HepG2 (cell line): ENCODE measurements around the gene TRIO. TPM values are rescaled to one million over a fixed set of nuclear protein-coding genes. Genes with fewer than 3 reads are reported as not detected.

Experiments used
- ATAC-seq: fragments of 200-7000 bp; cut with Tn5 transposase; 3 replicates; pipeline ENCODE4 v1.9.1; 2020; ENCODE audit warnings: mild to moderate bottlenecking, moderate library complexity
- BruUV-seq: library from RNA; stranded (reverse); fragments of 400-500 nt; replicated peaks from 2 replicates; lab custom pipeline; 2021; lab: Mats Ljungman, UMichigan
- CTCF ChIA-PET: fragments of 300-600 bp; formaldehyde crosslinking; extraction: SDS; loops from one replicate; lab custom pipeline; 2021; ENCODE audit warnings: low total read pairs, inconsistent platforms, low intra/inter-chr PET ratio; lab: Yijun Ruan, JAX
- POLR2A ChIA-PET: fragments of 350-600 bp; sonication (Branson Sonifier 250); formaldehyde crosslinking; loops from one replicate; lab custom pipeline; 2020; ENCODE audit warnings: antibody characterized with exemption, inconsistent platforms; lab: Yijun Ruan, JAX
- DNase-seq: peaks from one replicate; pipeline ENCODE4 v3.0.0-alpha.2; 2015; ENCODE audit warnings: low spot score
- FAIRE-seq: peaks from 3 replicates; lab custom pipeline; 2011; peaks lifted over from hg19 to GRCh38; lab: Jason Lieb, UNC
- H2AFZ ChIP-seq: one replicate; pipeline ENCODE4 v1.6.1; 2011; ENCODE audit warnings: low read length, inconsistent platforms
- H3K27ac ChIP-seq: fragments of 300-600 bp; 3 replicates; pipeline ENCODE4 v1.8.0; 2011; ENCODE audit warnings: mixed run types, mild to moderate bottlenecking, mixed read lengths, low read length, inconsistent platforms; ENCODE audit not compliant: insufficient read depth; ENCODE audit errors: extremely low read length
- H3K27me3 ChIP-seq, 2 experiments: fragments of 200-600 bp in 1 of 2; 2 replicates in 1 of 2; 3 replicates in 1 of 2; pipeline versions ENCODE4 v1.6.0 to v1.8.0; 2011; ENCODE audit warnings: low read length in 2 of 2, mild to moderate bottlenecking in 2 of 2, moderate library complexity in 2 of 2, inconsistent platforms in 1 of 2; ENCODE audit not compliant: insufficient read depth in 2 of 2, control insufficient read depth in 1 of 2
- H3K36me3 ChIP-seq, 2 experiments: fragments of 200-600 bp in 1 of 2; replicated peaks in 1 of 2; 2 replicates in 1 of 2; 3 replicates in 1 of 2; pipeline versions ENCODE4 v1.5.1 to v1.8.0; 2011; ENCODE audit warnings: low read length in 2 of 2, inconsistent platforms in 1 of 2; ENCODE audit not compliant: insufficient read depth in 2 of 2, control insufficient read depth in 1 of 2
- H3K4me1 ChIP-seq: 2 replicates; pipeline ENCODE4 v1.5.1; 2012; ENCODE audit warnings: low read length, inconsistent platforms; ENCODE audit not compliant: insufficient read depth
- H3K4me2 ChIP-seq: 2 replicates; pipeline ENCODE4 v1.6.0; 2011; ENCODE audit warnings: low read depth, low read length, inconsistent platforms
- H3K4me3 ChIP-seq, 3 experiments: fragments of 200-600 bp in 1 of 3; sonication (generic), shearing (Covaris generic) in 1 of 3; replicated peaks in 1 of 3; 2 replicates each; pipeline ENCODE4 v1.5.1; 2011 to 2016; ENCODE audit warnings: low read length in 3 of 3, inconsistent platforms in 2 of 3, low read depth in 2 of 3, mild to moderate bottlenecking in 2 of 3, control low read depth in 1 of 3, mixed read lengths in 1 of 3; ENCODE audit not compliant: insufficient read depth in 1 of 3
- H3K79me2 ChIP-seq: one replicate; pipeline ENCODE4 v1.6.1; 2011; ENCODE audit warnings: low read length, inconsistent platforms; ENCODE audit not compliant: insufficient read depth
- H3K9ac ChIP-seq: 2 replicates; pipeline ENCODE4 v1.6.0; 2011; ENCODE audit warnings: mild to moderate bottlenecking, low read depth, low read length, inconsistent platforms; ENCODE audit not compliant: insufficient read depth
- H3K9me3 ChIP-seq: 2 replicates; pipeline ENCODE4 v1.5.1; 2012; ENCODE audit warnings: mild to moderate bottlenecking, low read length
- H4K20me1 ChIP-seq: 2 replicates; pipeline ENCODE4 v1.6.0; 2011; ENCODE audit warnings: inconsistent platforms, mild to moderate bottlenecking, low read length, moderate library complexity; ENCODE audit not compliant: insufficient read depth
- HDAC2 ChIP-seq: sonication (generic); formaldehyde crosslinking; IDR thresholded peaks from 2 replicates; pipeline ENCODE4 v1.4.0; 2020; ENCODE audit warnings: missing genetic modification reagents
- MIER2 ChIP-seq: IDR thresholded peaks from 2 replicates; pipeline ENCODE4 v1.6.1; 2016; ENCODE audit warnings: missing biosample characterization, missing genetic modification reagents
- POLR2AphosphoS2 ChIP-seq: IDR thresholded peaks from 2 replicates; pipeline ENCODE4 v1.6.1; 2011; ENCODE audit warnings: low read depth, low read length, improper control_type of control experiment
- ZBTB43 ChIP-seq: sonication (generic); formaldehyde crosslinking; conservative IDR thresholded peaks from 2 replicates; pipeline ENCODE4 v1.4.0; 2020; ENCODE audit warnings: missing genetic modification reagents
- ZNF124 ChIP-seq: sonication (generic); formaldehyde crosslinking; IDR thresholded peaks from 2 replicates; pipeline ENCODE4 v1.4.0; 2020; ENCODE audit warnings: missing genetic modification reagents
- ZNF432 ChIP-seq: sonication (generic); formaldehyde crosslinking; IDR thresholded peaks from 2 replicates; pipeline ENCODE4 v1.5.0; 2020; ENCODE audit warnings: missing genetic modification reagents, mild to moderate bottlenecking, borderline replicate concordance
- ZNF710 ChIP-seq: sonication (generic); formaldehyde crosslinking; IDR thresholded peaks from 2 replicates; pipeline ENCODE4 v1.5.0; 2020; ENCODE audit warnings: mild to moderate bottlenecking, missing genetic modification reagents, borderline replicate concordance
- ZNF83 ChIP-seq: sonication (generic); formaldehyde crosslinking; IDR thresholded peaks from 2 replicates; pipeline ENCODE4 v1.4.0; 2020; ENCODE audit warnings: missing genetic modification reagents, mild to moderate bottlenecking, borderline replicate concordance
- WGBS: methylation state at CpG from one replicate; pipeline ENCODE4 v1.1.6; 2017; ENCODE audit warnings: low lambda C conversion rate; 5-methylcytosine and 5-hydroxymethylcytosine counted together
- in situ Hi-C: cut with HindIII; loops from 2 replicates; pipeline ENCODE4 v1.10.0; 2017; ENCODE audit warnings: low pct_unique_long_range_greater_than_20kb; ENCODE audit not compliant: extremely low pct_ligation_motif_present
- intact Hi-C: fragments of 100-400 bp; cut with micrococcal nuclease; formaldehyde crosslinking; loops from one replicate; pipeline ENCODE4 v1.10.0; 2022; ENCODE audit not compliant: unreplicated experiment
- polyA plus RNA-seq, 8 experiments: library from polyadenylated mRNA; depleted of rRNA in 3 of 8; stranded (reverse) in 7 of 8; unstranded in 1 of 8; fragments of >200 nt; fragmentation: Illumina TruSeq in 4 of 8; extraction: Trizol in 4 of 8; gene quantifications; 2 replicates each; pipeline versions ENCODE4 v1.2.1 to v1.2.3, GENCODE V29; 2011 to 2016; ENCODE audit warnings: low read depth in 4 of 8, missing spikeins in 1 of 8, mixed read lengths in 1 of 8; ENCODE audit not compliant: insufficient read depth in 1 of 8
- total RNA-seq, 5 experiments: library from RNA; depleted of rRNA; stranded (reverse); fragments of >200 nt; fragmentation: Illumina TruSeq; extraction: Trizol; gene quantifications; 2 replicates each; pipeline ENCODE4 v1.2.3, GENCODE V29; 2016; ENCODE audit warnings: low read depth in 1 of 5

Gene TRIO
- total and polyA plus RNA-seq, 2 of the 13 experiments (the other 11 are each of a cell fraction or from before 2014, with no cell fraction given), result 45.2 to 45.9 TPM

GRCh38 chr5:14153071-14153864 lies 10.1 kb downstream of the TRIO start:
- TF ChIP-seq POLR2AphosphoS2 (no peak), ZBTB43 (CRISPR knock-in tag) (no peak), ZNF432 (CRISPR knock-in tag) (no peak), HDAC2 (CRISPR knock-in tag) (no peak), ZNF710 (no peak), ZNF83 (CRISPR knock-in tag) (no peak), MIER2 (CRISPR knock-in tag) (no peak), ZNF124 (CRISPR knock-in tag) (no peak)
- TF ChIP-seq, all 625 proteins: peak for 0
- ATAC-seq, result no peak
- CTCF ChIA-PET, result no interaction called here
- Histone ChIP-seq H3K4me1 (peaks cover 89% of the 10 kb centered on the region), H4K20me1 (peaks cover 57% of the 10 kb centered on the region), H3K9ac (no peak overlapping the region), H3K36me3 (no peaks in the 10 kb centered on the region), H3K27ac (no peak overlapping the region), H3K79me2 (peaks cover 98% of the 10 kb centered on the region), H2AFZ (no peak overlapping the region), H3K4me3 (no peak overlapping the region), H3K4me2 (no peak overlapping the region), H3K9me3 (no peaks in the 10 kb centered on the region), H3K27me3 (no peaks in the 10 kb centered on the region)
- no peak for DNase-seq
- WGBS, result 96% methylated on average over 6 of the region's 6 CpGs
- POLR2A ChIA-PET, result interaction anchor here (1.4 kb wide), 1 partner anchor 15 kb away, joined by 3 read pairs; no protein-coding TSS in a partner anchor
- no peak for FAIRE-seq
- intact Hi-C loops, result no loop called here
- BruUV-seq, result no TSS peak
- in situ Hi-C loops, result no loop called here
